OCI-LY7 (cell line): ENCODE results near the gene CCN6. TPM values are rescaled to one million over a fixed set of nuclear protein-coding genes. Genes with fewer than 3 reads are reported as not detected.

Experiments
- BruUV-seq: library from RNA; stranded (reverse); fragments of 400-500 nt; replicated peaks from 2 replicates; lab custom pipeline; 2021; lab: Mats Ljungman, UMichigan
- CTCF ChIA-PET: fragments of 300-600 bp; sonication (Branson Sonifier 250); formaldehyde crosslinking; loops from one replicate; lab custom pipeline; 2022; ENCODE audit warnings: antibody characterized with exemption; ENCODE audit not compliant: unreplicated experiment; lab: Charles Lee
- POLR2A ChIA-PET: fragments of 300-600 bp; sonication (Branson Sonifier 250); formaldehyde crosslinking; loops from one replicate; lab custom pipeline; 2022; ENCODE audit warnings: antibody characterized with exemption; lab: Charles Lee
- DNase-seq: peaks from one replicate; pipeline ENCODE4 v3.0.0-alpha.2; 2015; ENCODE audit warnings: low spot score
- H2AFZ ChIP-seq: fragments of 200-600 bp; sonication (generic), shearing (Covaris generic); 2 replicates; pipeline ENCODE4 v1.6.1; 2014; ENCODE audit warnings: mild to moderate bottlenecking, antibody characterized with exemption, low read length, moderate library complexity
- H3K27ac ChIP-seq: fragments of 200-600 bp; sonication (generic); 2 replicates; pipeline ENCODE4 v1.5.1; 2014; ENCODE audit warnings: mixed run types, low read depth, mild to moderate bottlenecking, moderate library complexity, low read length, inconsistent platforms; ENCODE audit not compliant: poor library complexity, severe bottlenecking
- H3K36me3 ChIP-seq: fragments of 200-600 bp; sonication (generic); 2 replicates; pipeline ENCODE4 v1.6.1; 2014; ENCODE audit warnings: mild to moderate bottlenecking, antibody characterized with exemption, low read length, moderate library complexity, mixed read lengths; ENCODE audit not compliant: insufficient read depth
- H3K4me1 ChIP-seq: fragments of 200-600 bp; sonication (generic); 2 replicates; pipeline ENCODE4 v1.5.1; 2014; ENCODE audit warnings: mild to moderate bottlenecking, low read length; ENCODE audit not compliant: insufficient read depth, poor library complexity, severe bottlenecking
- H3K4me2 ChIP-seq: fragments of 200-600 bp; sonication (generic); 2 replicates; pipeline ENCODE4 v1.6.1; 2014; ENCODE audit warnings: mild to moderate bottlenecking, low read length
- H3K4me3 ChIP-seq: fragments of 200-600 bp; sonication (generic); 2 replicates; pipeline ENCODE4 v1.5.1; 2014; ENCODE audit warnings: mild to moderate bottlenecking, low read depth, low read length; ENCODE audit not compliant: poor library complexity, severe bottlenecking
- H3K79me2 ChIP-seq: fragments of 200-600 bp; sonication (generic); 2 replicates; pipeline ENCODE4 v1.6.1; 2016; ENCODE audit warnings: low read depth, mild to moderate bottlenecking, low read length, moderate library complexity, mixed read lengths; ENCODE audit not compliant: insufficient read depth
- H3K9me2 ChIP-seq: fragments of 200-600 bp; sonication (generic); 2 replicates; pipeline ENCODE4 v1.6.1; 2016; ENCODE audit warnings: mild to moderate bottlenecking, low read length, mixed read lengths; ENCODE audit not compliant: insufficient read depth
- H3K9me3 ChIP-seq: fragments of 200-600 bp; sonication (generic); 2 replicates; pipeline ENCODE4 v1.6.1; 2014; ENCODE audit warnings: mild to moderate bottlenecking, mixed run types, low read length, mixed read lengths
- H4K20me1 ChIP-seq: fragments of 200-600 bp; sonication (generic); 2 replicates; pipeline ENCODE4 v1.6.1; 2014; ENCODE audit warnings: mild to moderate bottlenecking, antibody characterized with exemption, low read length, moderate library complexity, mixed read lengths; ENCODE audit not compliant: insufficient read depth
- EZH2phosphoT487 ChIP-seq: fragments of 200-600 bp; sonication (generic); IDR thresholded peaks from 2 replicates; pipeline ENCODE4 v1.6.1; 2018; ENCODE audit warnings: low read depth, borderline replicate concordance, mild to moderate bottlenecking, mixed run types, antibody characterized with exemption, low read length, moderate library complexity, mixed read lengths
- intact Hi-C: fragments of 100-400 bp; cut with micrococcal nuclease; formaldehyde crosslinking; loops from one replicate; pipeline ENCODE4 v1.10.0; 2022; ENCODE audit not compliant: unreplicated experiment
- total RNA-seq, 2 experiments: library from RNA; depleted of rRNA in 1 of 2; stranded (reverse); fragments of >200 nt in 1 of 2; shearing (Covaris generic) in 1 of 2; gene quantifications; 2 replicates each; pipeline ENCODE4 v1.2.3, GENCODE V29; 2014 to 2022
- TF ChIP-seq, protein P1 (sequence below): fragments of 200-600 bp; sonication (generic); conservative IDR thresholded peaks from 2 replicates; pipeline ENCODE4 v1.5.1; 2014; ENCODE audit warnings: mild to moderate bottlenecking, antibody characterized with exemption, low read length, moderate library complexity, mixed read lengths

Gene CCN6
- total RNA-seq, 2 experiments from 2014 or later = not detected

DNA sequence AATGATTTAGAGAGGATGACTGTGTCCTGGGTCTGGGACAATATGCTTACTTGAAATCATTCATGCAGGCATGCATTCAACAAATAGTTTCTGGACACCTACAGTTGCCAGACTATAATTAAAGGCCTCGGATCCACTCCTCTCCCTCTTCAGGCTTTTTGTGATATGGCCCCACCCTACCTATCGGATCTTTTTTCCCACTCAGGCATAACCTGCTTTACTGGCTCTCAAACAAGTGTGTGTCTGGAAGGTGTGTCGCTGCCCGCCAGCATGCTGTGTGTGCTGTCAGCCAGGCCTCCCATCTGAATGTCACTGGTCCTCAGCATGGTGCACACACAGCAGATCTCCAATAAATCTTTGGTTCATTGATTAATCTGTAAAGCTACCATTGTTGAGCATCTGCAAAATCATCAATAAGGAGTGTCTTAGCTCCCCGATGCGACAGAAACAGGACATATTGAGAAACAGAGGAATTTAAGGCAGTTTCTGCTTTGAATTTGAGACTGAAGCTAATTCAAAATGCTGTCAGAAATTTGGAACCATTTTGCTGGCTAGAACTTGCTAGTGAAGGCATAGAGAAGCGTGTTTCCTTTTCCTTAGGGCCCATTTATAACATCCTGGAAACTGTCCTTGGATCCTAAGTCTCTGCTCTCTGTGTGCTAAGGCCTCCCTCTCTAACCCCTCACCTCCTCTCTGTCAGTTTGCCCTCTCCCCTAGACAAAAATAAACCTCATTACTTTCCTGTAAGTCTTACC is 23.5 kb upstream of the CCN6 start:
- BruUV-seq = no TSS peak

DNA sequence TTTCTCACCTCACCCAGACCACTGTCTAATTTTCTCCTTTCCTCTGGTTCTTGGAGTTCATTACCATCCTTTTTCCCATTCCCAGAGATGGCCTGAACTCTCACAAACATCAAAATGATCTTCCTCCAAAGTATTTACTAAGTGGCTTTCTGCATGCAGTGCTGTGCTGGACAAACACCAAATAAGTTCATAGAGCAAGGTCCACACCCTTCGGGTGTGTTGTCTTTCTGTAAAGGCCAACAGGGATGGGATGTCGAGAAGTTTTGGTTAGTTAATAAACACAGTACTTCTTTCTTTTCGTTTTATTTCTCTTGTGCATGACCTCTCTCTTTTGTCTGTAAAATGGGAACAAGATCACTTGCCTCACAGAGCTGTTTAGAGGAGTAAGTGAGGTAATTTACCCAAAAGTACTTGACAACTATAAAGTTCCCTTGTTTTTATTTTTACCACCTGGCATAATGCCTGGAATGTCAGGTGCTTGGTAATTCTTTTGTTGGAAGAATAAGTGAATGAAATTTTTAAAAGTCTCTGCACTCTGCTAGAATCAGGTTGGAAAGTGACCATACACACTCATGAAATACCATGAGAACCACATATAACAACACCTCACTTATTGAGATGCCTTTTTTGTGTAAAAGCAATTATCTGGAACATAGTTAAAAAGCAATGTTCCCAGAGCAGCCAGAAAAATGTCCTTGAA is 22.8 kb upstream of the CCN6 start:
- no peaks in the 10 kb centered on the region for H4K20me1 ChIP-seq
- BruUV-seq = no TSS peak
- no peak for DNase-seq
- H3K4me1 ChIP-seq = peaks cover 7% of the 10 kb centered on the region
- no peak for TF ChIP-seq EZH2phosphoT487
- TF ChIP-seq, protein P1, sequence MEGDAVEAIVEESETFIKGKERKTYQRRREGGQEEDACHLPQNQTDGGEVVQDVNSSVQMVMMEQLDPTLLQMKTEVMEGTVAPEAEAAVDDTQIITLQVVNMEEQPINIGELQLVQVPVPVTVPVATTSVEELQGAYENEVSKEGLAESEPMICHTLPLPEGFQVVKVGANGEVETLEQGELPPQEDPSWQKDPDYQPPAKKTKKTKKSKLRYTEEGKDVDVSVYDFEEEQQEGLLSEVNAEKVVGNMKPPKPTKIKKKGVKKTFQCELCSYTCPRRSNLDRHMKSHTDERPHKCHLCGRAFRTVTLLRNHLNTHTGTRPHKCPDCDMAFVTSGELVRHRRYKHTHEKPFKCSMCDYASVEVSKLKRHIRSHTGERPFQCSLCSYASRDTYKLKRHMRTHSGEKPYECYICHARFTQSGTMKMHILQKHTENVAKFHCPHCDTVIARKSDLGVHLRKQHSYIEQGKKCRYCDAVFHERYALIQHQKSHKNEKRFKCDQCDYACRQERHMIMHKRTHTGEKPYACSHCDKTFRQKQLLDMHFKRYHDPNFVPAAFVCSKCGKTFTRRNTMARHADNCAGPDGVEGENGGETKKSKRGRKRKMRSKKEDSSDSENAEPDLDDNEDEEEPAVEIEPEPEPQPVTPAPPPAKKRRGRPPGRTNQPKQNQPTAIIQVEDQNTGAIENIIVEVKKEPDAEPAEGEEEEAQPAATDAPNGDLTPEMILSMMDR = no peak
- H3K9me2 ChIP-seq = no peaks in the 10 kb centered on the region
- CTCF ChIA-PET = no interaction called here
- no peak overlapping the region for H3K27ac ChIP-seq
- no peaks in the 10 kb centered on the region for H3K36me3 ChIP-seq
- H3K4me3 ChIP-seq = no peak overlapping the region
- POLR2A ChIA-PET = no interaction called here
- intact Hi-C loops = no loop called here
- no peak overlapping the region for H3K4me2 ChIP-seq
- no peaks in the 10 kb centered on the region for H3K79me2 ChIP-seq
- no peak overlapping the region for H2AFZ ChIP-seq
- no peaks in the 10 kb centered on the region for H3K9me3 ChIP-seq

More for the DNA sequence above, 23.5 kb upstream of the CCN6 start:
- H2AFZ ChIP-seq = no peak overlapping the region
- peaks cover 7% of the 10 kb centered on the region for H3K4me1 ChIP-seq
- TF ChIP-seq EZH2phosphoT487 = no peak
- TF ChIP-seq, protein P1 = no peak
- H4K20me1 ChIP-seq = no peaks in the 10 kb centered on the region
- ChIA-PET POLR2A (no interaction called here), CTCF (no interaction called here)
- intact Hi-C loops = no loop called here
- DNase-seq = no peak
- H3K27ac ChIP-seq = no peak overlapping the region
- H3K36me3 ChIP-seq = no peaks in the 10 kb centered on the region
- H3K9me2 ChIP-seq = no peaks in the 10 kb centered on the region
- no peaks in the 10 kb centered on the region for H3K9me3 ChIP-seq
- H3K4me2 ChIP-seq = no peak overlapping the region
- no peak overlapping the region for H3K4me3 ChIP-seq
- no peaks in the 10 kb centered on the region for H3K79me2 ChIP-seq

DNA sequence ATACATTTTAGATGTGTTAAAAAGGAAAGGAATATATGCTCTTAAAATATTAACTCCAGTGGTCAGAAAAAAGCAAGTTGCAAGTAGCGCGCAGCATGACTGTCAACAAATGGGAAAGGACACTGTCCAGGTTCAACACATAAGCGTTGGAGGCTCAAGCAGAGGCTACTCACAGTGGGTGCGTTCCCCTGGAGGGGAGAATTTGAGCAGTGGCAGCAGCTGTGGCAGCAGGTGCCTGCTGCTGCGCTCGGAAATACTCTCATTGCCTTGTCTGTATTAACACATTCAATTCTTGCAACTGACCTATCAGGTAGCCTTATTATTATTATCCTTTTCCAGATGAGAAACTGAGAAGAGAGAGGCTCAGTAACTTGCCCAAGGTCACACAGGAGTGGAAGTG is 21.9 kb upstream of the CCN6 start:
- no peaks in the 10 kb centered on the region for H3K79me2 ChIP-seq
- CTCF ChIA-PET = no interaction called here
- peaks cover 7% of the 10 kb centered on the region for H3K4me1 ChIP-seq
- POLR2A ChIA-PET = no interaction called here
- no peaks in the 10 kb centered on the region for H3K9me2 ChIP-seq
- H3K4me2 ChIP-seq = no peak overlapping the region
- no peak overlapping the region for H2AFZ ChIP-seq
- H3K27ac ChIP-seq = no peak overlapping the region
- no peaks in the 10 kb centered on the region for H3K36me3 ChIP-seq
- no peaks in the 10 kb centered on the region for H3K9me3 ChIP-seq
- no peak overlapping the region for H3K4me3 ChIP-seq
- no peak for DNase-seq
- H4K20me1 ChIP-seq = no peaks in the 10 kb centered on the region
- intact Hi-C loops = no loop called here
- BruUV-seq = no TSS peak
- no peak for TF ChIP-seq EZH2phosphoT487
- TF ChIP-seq, protein P1 = no peak
